Endometrial microvascular endothelial cells (primary cell): ENCODE data around the gene ARHGAP20. TPM values are rescaled to one million over a fixed set of nuclear protein-coding genes. Genes with fewer than 3 reads are reported as not detected.

Source experiments
- in situ Hi-C: cut with HindIII; loops from 2 replicates; pipeline ENCODE4 v1.10.0; 2017; ENCODE audit warnings: low sequenced_read_pairs, low pct_unique_long_range_greater_than_20kb; ENCODE audit errors: inconsistent ontology term
- total RNA-seq: library from RNA; depleted of rRNA; stranded (reverse); fragments of >200 nt; gene quantifications from one replicate; pipeline ENCODE4 v1.2.3, GENCODE V29; 2015; ENCODE audit errors: inconsistent ontology term

ARHGAP20 gene
- 3.1 TPM for total RNA-seq

- in situ Hi-C loops: no loop called here
Measured at GRCh38 chr11:110711776-110712658, at the start of gene ARHGAP20. TSS of gene ARHGAP20 (minus strand) at chr11:110712437. CDS start at chr11:110712231, 206 bp downstream.

- in situ Hi-C loops: no loop called here
Measured at GRCh38 chr11:110761991-110762390, 49.8 kb upstream of the ARHGAP20 start.

- in situ Hi-C loops: no loop called here
Measured at GRCh38 chr11:110761131-110761530, 48.9 kb upstream of the ARHGAP20 start.

- in situ Hi-C loops: no loop called here
Measured at GRCh38 chr11:110759972-110760381, 47.7 kb upstream of the ARHGAP20 start.

GRCh38 chr11:110757962-110758755 is 45.9 kb upstream of the ARHGAP20 start:
- in situ Hi-C loops: no loop called here

- in situ Hi-C loops: no loop called here
Measured at GRCh38 chr11:110757066-110757465, 44.8 kb upstream of the ARHGAP20 start.

GRCh38 chr11:110755941-110756340 is 43.7 kb upstream of the ARHGAP20 start:
- in situ Hi-C loops: no loop called here

GRCh38 chr11:110752890-110753289 is 40.7 kb upstream of the ARHGAP20 start:
- in situ Hi-C loops: no loop called here

- in situ Hi-C loops: no loop called here
Measured at GRCh38 chr11:110750100-110750499, 37.9 kb upstream of the ARHGAP20 start.

GRCh38 chr11:110747531-110747930 is 35.3 kb upstream of the ARHGAP20 start:
- in situ Hi-C loops: no loop called here

- in situ Hi-C loops: no loop called here
Measured at GRCh38 chr11:110738641-110739040, 26.4 kb upstream of the ARHGAP20 start.

GRCh38 chr11:110737593-110737992 is 25.4 kb upstream of the ARHGAP20 start:
- in situ Hi-C loops: no loop called here

GRCh38 chr11:110736171-110736553 is 23.9 kb upstream of the ARHGAP20 start:
- in situ Hi-C loops: no loop called here

GRCh38 chr11:110735455-110736170 is 23.4 kb upstream of the ARHGAP20 start:
- in situ Hi-C loops: no loop called here

GRCh38 chr11:110734790-110735189 is 22.6 kb upstream of the ARHGAP20 start:
- in situ Hi-C loops: no loop called here

GRCh38 chr11:110730773-110731172 is 18.5 kb upstream of the ARHGAP20 start:
- in situ Hi-C loops: no loop called here

- in situ Hi-C loops: no loop called here
Measured at GRCh38 chr11:110728883-110729282, 16.6 kb upstream of the ARHGAP20 start.

- in situ Hi-C loops: no loop called here
Measured at GRCh38 chr11:110728476-110728875, 16.2 kb upstream of the ARHGAP20 start.

GRCh38 chr11:110724358-110724757 is 12.1 kb upstream of the ARHGAP20 start:
- in situ Hi-C loops: no loop called here
